ENCODE data around the gene CD200. TPM values are rescaled to one million over a fixed set of nuclear protein-coding genes. Genes with fewer than 3 reads are reported as not detected.
"Not testable (repeated sequence)": the region's sequence is repeated elsewhere in the genome, so short reads cannot be mapped to it uniquely, and the experiment has no call there.

Gene CD200
- total and polyA plus RNA-seq, 10 of the 15 experiments (the other 5 are each of a cell fraction or from before 2014, with no cell fraction given), result 21.2 to 84.3 (median 33.2) TPM

- H3K4me3 ChIP-seq; H3K27ac ChIP-seq (ENCODE audit: control insufficient read depth, insufficient read depth); in situ Hi-C loops (cut with MboI); H4K20me1 ChIP-seq (ENCODE audit: control insufficient read depth, insufficient read depth); H2AFZ ChIP-seq (ENCODE audit: control insufficient read depth, low read depth, low read length); intact Hi-C loops (cut with micrococcal nuclease; ENCODE audit: unreplicated experiment); POLR2A ChIA-PET; H3K27me3 ChIP-seq (replicated peaks in 1 of 2; ENCODE audit: control insufficient read depth in 2 of 2, insufficient read depth in 2 of 2, low read length in 1 of 2); DNase-seq (ENCODE audit: low read depth, low spot score); BruUV-seq (replicated peaks); ATAC-seq; H3K36me3 ChIP-seq (ENCODE audit: control insufficient read depth in 2 of 2, insufficient read depth in 2 of 2, low read length in 1 of 2); H3K4me2 ChIP-seq (ENCODE audit: control insufficient read depth, insufficient read depth); FAIRE-seq; H3K4me1 ChIP-seq (ENCODE audit: control insufficient read depth, insufficient read depth, low read length); H3K9me3 ChIP-seq (replicated peaks; ENCODE audit: control insufficient read depth, insufficient read depth, low read length); RAD21 ChIA-PET (ENCODE audit: unreplicated experiment); H3K79me2 ChIP-seq (ENCODE audit: control insufficient read depth, insufficient read depth, low read length); H3K9ac ChIP-seq (ENCODE audit: control insufficient read depth, insufficient read depth, low read length): not testable (repeated sequence)
- WGBS (ENCODE audit: insufficient coverage, insufficient replicate concordance, low lambda C conversion rate, missing lambda C conversion rate), result 96% methylated on average over 6 of the region's 6 CpGs
- SMC1A ChIA-PET (ENCODE audit: uncharacterized antibody, unreplicated experiment), result interaction anchor here (1.0 to 1.5 kb wide), 3 partner anchors 9 to 36 kb away, joined by 3 to 4 read pairs (median 3); no protein-coding TSS in a partner anchor
- CTCF ChIA-PET, result interaction anchor here (1.0 kb wide), 1 partner anchor 10 kb away, joined by 3 read pairs; no protein-coding TSS in a partner anchor
Measured at GRCh38 chr3:112399554-112399953, 66.6 kb downstream of the CD200 start.

GRCh38 chr3:112400317-112400716 is 67.4 kb downstream of the CD200 start:
- DNase-seq (ENCODE audit: low read depth, low spot score); intact Hi-C loops (cut with micrococcal nuclease; ENCODE audit: unreplicated experiment); H4K20me1 ChIP-seq (ENCODE audit: control insufficient read depth, insufficient read depth); ATAC-seq; H3K9ac ChIP-seq (ENCODE audit: control insufficient read depth, insufficient read depth, low read length); H3K79me2 ChIP-seq (ENCODE audit: control insufficient read depth, insufficient read depth, low read length); H3K36me3 ChIP-seq (ENCODE audit: control insufficient read depth in 2 of 2, insufficient read depth in 2 of 2, low read length in 1 of 2); in situ Hi-C loops (cut with MboI); H3K27ac ChIP-seq (ENCODE audit: control insufficient read depth, insufficient read depth); H3K4me3 ChIP-seq; RAD21 ChIA-PET (ENCODE audit: unreplicated experiment); H3K27me3 ChIP-seq (replicated peaks in 1 of 2; ENCODE audit: control insufficient read depth in 2 of 2, insufficient read depth in 2 of 2, low read length in 1 of 2); H2AFZ ChIP-seq (ENCODE audit: control insufficient read depth, low read depth, low read length); POLR2A ChIA-PET; H3K4me2 ChIP-seq (ENCODE audit: control insufficient read depth, insufficient read depth); H3K9me3 ChIP-seq (replicated peaks; ENCODE audit: control insufficient read depth, insufficient read depth, low read length); H3K4me1 ChIP-seq (ENCODE audit: control insufficient read depth, insufficient read depth, low read length); BruUV-seq (replicated peaks); FAIRE-seq: not testable (repeated sequence)
- CTCF ChIA-PET, result interaction anchor here (0.6 to 1.0 kb wide), 4 partner anchors 14 to 303 kb away, joined by 3 to 4 read pairs (median 3); no protein-coding TSS in a partner anchor
- SMC1A ChIA-PET (ENCODE audit: uncharacterized antibody, unreplicated experiment), result interaction anchor here (1.2 to 1.5 kb wide), 3 partner anchors 10 to 56 kb away, joined by 3 to 5 read pairs (median 3); no protein-coding TSS in a partner anchor
- WGBS (ENCODE audit: insufficient coverage, insufficient replicate concordance, low lambda C conversion rate, missing lambda C conversion rate), result 94% methylated on average over 5 of the region's 5 CpGs

Measured in GM12878 (cell line).